ENCODE results near the gene ZNF385C.

GRCh38 chr17:42124256-42124655 lies 26.0 kb upstream of the ZNF385C start:
- TF ChIP-seq CTCF (IDR thresholded peaks at IDR 0.05) (no peak), POLR2A (IDR thresholded peaks at IDR 0.05) (no peak)

Measured in esophagus squamous epithelium (tissue), 4 donors.